Stimulated activated effector memory CD8-positive, alpha-beta T cell treated with anti-CD3 and anti-CD28 coated beads, Interleukin-12 subunit alpha, Interleukin-12 subunit beta, amount 100 ng/mL, for 72 hours (primary cell): ENCODE data around the gene SLC4A9.
"Not testable (repeated sequence)": the region's sequence is repeated elsewhere in the genome, so short reads cannot be mapped to it uniquely, and the experiment has no call there.

ENCODE experiments used
- ATAC-seq: fragments of 150-1000 bp; cut with Tn5 transposase; 2 replicates; pipeline ENCODE4 v1.10.0; 2021
- DNase-seq, 2 donors: peaks; one replicate each; pipeline ENCODE4 v3.0.0; 2021 to 2022; ENCODE audit warnings: low spot score in 2 of 2
- H3K27ac Mint-ChIP-seq: one replicate; pipeline ENCODE4 v1.8.0; 2022; ENCODE audit warnings: mild to moderate bottlenecking, mixed read lengths
- H3K36me3 Mint-ChIP-seq: one replicate; pipeline ENCODE4 v1.8.0; 2022; ENCODE audit warnings: mild to moderate bottlenecking, mixed read lengths
- H3K4me1 Mint-ChIP-seq: one replicate; pipeline ENCODE4 v1.8.0; 2022; ENCODE audit warnings: mixed read lengths
- H3K4me3 Mint-ChIP-seq: one replicate; pipeline ENCODE4 v1.8.0; 2022; ENCODE audit warnings: mild to moderate bottlenecking, mixed read lengths
- H3K9me3 Mint-ChIP-seq: one replicate; pipeline ENCODE4 v1.8.0; 2022; ENCODE audit warnings: mixed read lengths

The SLC4A9 gene

DNA sequence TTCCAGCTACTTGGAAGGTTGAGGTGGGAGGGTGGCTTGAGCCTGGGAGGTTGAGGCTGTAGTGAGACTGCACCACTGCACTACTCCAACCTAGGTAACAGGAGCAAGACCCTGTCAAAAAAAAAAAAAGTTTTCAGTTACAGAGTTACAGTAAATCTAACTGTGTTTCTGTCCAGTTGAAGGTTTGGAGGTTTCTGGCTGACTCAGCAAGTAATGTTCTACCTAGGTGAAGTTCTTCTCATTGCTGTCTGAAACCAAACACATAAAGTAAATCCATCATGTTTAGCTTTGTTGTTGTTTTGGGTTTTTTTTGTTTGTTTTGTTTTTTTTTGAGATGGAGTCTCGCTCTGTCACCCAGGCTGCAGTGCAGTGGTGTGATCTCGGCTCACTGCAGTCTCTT, 33.7 kb downstream of the SLC4A9 start:
- no peak for ATAC-seq

DNA sequence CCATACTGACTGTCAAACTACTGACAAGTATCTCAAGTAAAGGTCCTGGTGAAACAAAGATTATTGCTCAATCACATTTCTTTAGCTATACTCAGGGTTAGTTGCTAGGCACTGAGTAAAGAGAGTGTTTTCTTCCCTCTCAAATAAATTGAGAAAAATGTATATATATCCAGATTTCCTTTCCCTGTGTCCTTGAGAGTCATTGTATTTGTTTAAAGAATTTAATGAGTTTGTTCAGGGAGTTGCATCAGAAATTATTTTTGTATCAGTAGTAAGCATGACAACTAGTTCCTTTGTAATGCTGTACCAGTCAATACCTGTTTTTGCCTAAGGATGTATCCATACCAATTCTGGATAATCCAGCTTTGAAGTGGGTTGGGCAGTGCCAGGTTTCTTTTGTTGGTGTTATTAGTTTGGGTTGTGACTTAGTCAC, 38.4 kb downstream of the SLC4A9 start:
- peaks cover 16% of the 10 kb centered on the region for H3K4me1 Mint-ChIP-seq
- no peak overlapping the region for H3K4me3 Mint-ChIP-seq
- no peaks in the 10 kb centered on the region for H3K9me3 Mint-ChIP-seq
- ATAC-seq (no peak), DNase-seq (no peak)
- peaks cover 11% of the 10 kb centered on the region for H3K36me3 Mint-ChIP-seq
- H3K27ac Mint-ChIP-seq, result no peak overlapping the region

More for the DNA sequence above, 33.7 kb downstream of the SLC4A9 start:
- DNase-seq, result no peak
- no peak overlapping the region for H3K27ac Mint-ChIP-seq
- H3K36me3 Mint-ChIP-seq, result no peaks in the 10 kb centered on the region
- H3K9me3 Mint-ChIP-seq, result no peaks in the 10 kb centered on the region
- no peaks in the 10 kb centered on the region for H3K4me1 Mint-ChIP-seq
- H3K4me3 Mint-ChIP-seq, result no peak overlapping the region

DNA sequence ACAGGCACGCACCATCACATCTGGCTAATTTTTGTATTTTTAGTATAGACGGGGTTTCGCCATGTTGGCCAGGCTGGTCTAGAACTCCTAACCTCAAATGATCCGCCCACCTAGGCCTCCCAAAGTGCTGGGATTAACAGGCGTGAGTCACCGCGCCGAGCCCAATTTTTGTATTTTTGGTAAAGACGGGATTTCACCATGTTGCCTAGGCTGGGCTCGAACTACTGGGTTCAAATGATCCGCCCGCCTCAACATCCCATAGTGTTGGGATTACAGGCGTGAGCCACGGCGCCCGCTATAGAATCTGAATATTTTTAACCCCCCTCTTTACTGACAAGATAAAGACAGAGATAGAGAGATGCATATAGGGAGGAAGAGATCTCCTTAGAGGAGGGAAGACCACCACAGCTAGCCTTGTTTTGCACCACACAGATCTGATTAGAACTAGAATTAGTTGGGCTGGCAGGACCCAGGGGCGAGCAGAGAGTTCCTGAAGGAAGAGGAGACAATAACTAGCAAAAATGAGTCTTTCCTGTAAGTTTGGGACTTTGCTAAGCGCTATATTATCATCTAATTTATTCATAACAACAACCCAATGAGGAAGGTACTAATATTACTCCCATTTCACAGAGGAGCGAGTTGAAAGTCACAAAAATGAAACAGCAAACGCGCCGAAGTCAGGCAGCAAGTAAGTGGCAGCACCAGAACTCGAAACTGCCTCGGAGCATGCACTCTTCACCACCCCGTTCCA, 40.2 kb downstream of the SLC4A9 start:
- peak in 1 of 2 donors; percentile 49 for DNase-seq
- Mint-ChIP-seq H3K36me3 (peaks cover 29% of the 10 kb centered on the region), H3K4me1 (peaks cover 31% of the 10 kb centered on the region), H3K4me3 (no peak overlapping the region), H3K27ac (no peak overlapping the region), H3K9me3 (no peaks in the 10 kb centered on the region)
- ATAC-seq, result peak; percentile 0

DNA sequence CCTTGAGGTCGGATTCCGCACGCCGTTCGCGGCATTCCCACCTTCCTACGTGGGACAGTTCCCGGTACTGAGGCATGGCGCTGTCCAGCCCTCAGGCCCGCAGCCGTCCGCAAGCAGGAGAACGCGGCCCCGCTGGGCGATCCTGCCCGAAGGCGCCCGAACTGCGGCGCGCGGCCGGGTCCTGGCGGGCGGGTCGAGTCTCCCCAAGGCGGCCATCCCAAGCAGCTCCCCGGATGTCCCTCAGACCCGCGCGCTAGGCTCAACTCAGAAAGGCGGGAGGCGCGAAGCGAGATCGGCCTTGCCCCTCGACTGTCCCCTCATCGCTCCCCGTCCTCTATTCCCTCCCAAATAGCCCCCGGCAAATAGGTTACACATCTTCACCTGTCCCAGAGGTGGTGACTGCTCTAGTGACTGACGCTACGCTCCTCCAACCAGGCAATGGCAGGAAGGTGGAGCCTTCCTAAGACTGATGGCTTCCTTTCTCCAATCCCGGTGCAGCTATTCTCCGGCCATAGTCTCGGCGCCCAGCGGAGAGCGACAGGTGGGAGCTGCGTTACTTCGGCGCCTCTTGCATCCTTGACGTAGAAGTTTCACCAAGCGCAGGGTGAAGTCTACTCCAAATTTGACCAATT, 40.9 kb downstream of the SLC4A9 start:
- Mint-ChIP-seq H3K4me3 (no peak overlapping the region), H3K4me1 (peaks cover 34% of the 10 kb centered on the region), H3K27ac (no peak overlapping the region)

DNA sequence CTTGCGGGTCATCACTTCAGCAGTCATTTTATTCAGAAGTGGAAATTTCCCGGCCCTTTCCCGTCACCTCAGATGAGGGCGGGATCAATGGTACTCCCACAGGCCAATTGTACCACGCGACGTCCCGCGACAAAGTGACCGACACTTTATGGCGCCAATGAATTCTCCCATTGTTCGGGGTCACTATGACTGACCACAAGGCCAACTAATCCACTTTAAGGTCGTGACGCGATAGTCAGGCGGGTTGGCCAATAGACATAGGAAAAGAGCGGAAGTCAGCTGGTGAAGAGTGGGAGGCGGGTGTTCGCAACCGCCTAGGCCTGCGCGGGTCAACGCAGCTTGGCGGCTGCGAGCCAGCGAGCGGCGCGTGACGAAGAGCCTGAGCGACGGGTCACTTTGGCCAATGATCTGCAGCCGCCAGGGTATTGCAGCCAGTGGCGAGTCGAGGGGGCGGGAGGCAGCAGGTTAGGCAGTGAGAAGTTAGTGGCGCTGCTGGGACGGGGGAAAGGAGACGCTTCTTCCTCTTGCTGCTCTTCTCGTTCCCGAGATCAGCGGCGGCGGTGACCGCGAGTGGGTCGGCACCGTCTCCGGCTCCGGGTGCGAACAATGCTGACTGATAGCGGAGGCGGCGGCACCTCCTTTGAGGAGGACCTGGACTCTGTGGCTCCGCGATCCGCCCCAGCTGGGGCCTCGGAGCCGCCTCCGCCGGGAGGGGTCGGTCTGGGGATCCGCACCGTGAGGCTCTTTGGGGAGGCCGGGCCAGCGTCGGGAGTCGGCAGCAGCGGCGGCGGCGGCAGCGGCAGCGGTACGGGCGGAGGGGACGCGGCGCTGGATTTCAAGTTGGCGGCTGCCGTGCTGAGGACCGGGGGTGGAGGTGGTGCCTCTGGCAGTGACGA, 41.6 kb downstream of the SLC4A9 start, which contains the start of gene ANKHD1:
Gene ANKHD1, plus strand, starts transcription at position 472 of the 896 bp plus-strand sequence. Its CDS starts 135 bp downstream, at position 607.
- DNase-seq, result peak in 1 of 2 donors; percentile 86
- no peak within 1 kb of the TSS for H3K4me3 Mint-ChIP-seq
- no peak within 1 kb of the TSS for H3K27ac Mint-ChIP-seq
- H3K9me3 Mint-ChIP-seq, result no peaks in the 10 kb centered on the region
- peak; percentile 90 for ATAC-seq
- H3K36me3 Mint-ChIP-seq, result peaks cover 44% of the 10 kb centered on the region
- peaks cover 34% of the 10 kb centered on the region for H3K4me1 Mint-ChIP-seq

More for the DNA sequence above, 40.9 kb downstream of the SLC4A9 start:
- H3K9me3 Mint-ChIP-seq, result no peaks in the 10 kb centered on the region
- ATAC-seq, result peak; percentile 81
- DNase-seq, result peak; percentile 75 to 95
- H3K36me3 Mint-ChIP-seq, result peaks cover 36% of the 10 kb centered on the region

DNA sequence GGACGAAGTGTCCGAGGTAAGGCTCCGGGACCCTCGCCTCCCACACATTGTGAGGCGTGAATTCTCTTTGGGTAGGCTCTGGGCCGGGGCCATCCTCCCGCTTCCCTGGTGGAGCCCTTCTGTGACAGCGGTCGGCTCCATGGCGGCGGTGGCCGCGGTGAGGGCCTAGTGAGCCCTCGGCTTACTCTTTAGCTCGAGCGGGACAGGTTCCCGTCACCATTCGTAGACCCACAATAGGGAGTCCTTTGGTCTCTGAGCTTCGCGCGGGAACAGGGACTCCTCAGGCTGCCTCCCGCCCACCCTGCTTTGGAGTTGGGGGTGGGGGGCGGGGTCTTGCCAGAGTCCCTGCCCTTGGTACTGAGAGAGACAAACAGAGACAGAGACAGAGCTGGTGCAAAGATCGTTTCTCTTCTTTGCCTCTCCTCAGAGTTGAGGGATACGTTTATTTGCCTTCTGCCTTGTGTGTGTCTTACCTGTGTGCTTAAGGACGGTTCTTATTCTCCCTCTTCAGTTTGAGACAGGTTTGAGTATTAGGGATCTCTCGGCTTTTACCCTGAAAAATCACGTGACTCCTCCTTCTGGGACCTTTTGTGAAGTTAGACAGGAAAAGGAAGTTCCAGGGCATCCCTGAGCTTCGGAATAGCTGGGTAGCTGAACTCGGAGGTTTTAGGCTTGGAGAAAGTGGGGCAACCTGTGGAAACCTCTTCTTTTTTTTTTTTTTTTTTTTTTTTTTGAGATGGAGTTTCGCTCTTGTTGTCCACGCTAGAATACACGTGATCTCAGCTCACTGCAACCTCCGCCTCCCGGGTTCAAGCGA, 42.5 kb downstream of the SLC4A9 start:
- Mint-ChIP-seq H3K9me3 (no peaks in the 10 kb centered on the region), H3K4me1 (peaks cover 34% of the 10 kb centered on the region), H3K4me3 (no peak overlapping the region), H3K36me3 (peaks cover 52% of the 10 kb centered on the region), H3K27ac (no peak overlapping the region)
- DNase-seq, result peak; percentile 38 to 84
- ATAC-seq, result peak; percentile 2

DNA sequence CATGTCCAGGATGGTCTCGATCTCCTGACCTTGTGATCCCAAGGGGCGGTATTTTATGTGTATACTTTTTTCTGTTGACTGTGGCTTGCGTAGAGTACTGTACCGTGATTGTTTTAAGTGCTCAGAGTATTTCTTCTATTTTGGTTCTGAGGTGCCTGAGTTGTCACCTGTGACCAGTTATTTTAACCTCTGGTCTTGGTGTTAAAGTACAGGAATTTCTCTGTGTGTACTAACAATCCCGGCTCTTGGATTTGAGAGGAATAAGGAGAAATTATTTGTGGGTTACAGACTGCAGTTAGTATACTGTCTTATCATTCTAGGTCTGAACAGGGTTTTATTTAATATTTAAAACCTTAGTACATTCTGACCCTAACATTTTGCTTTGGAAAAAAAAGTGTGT, 43.6 kb downstream of the SLC4A9 start:
- Mint-ChIP-seq H3K27ac (no peak overlapping the region), H3K36me3 (peaks cover 60% of the 10 kb centered on the region), H3K4me1 (peaks cover 35% of the 10 kb centered on the region), H3K4me3 (no peak overlapping the region), H3K9me3 (no peaks in the 10 kb centered on the region)
- ATAC-seq (no peak), DNase-seq (no peak)

DNA sequence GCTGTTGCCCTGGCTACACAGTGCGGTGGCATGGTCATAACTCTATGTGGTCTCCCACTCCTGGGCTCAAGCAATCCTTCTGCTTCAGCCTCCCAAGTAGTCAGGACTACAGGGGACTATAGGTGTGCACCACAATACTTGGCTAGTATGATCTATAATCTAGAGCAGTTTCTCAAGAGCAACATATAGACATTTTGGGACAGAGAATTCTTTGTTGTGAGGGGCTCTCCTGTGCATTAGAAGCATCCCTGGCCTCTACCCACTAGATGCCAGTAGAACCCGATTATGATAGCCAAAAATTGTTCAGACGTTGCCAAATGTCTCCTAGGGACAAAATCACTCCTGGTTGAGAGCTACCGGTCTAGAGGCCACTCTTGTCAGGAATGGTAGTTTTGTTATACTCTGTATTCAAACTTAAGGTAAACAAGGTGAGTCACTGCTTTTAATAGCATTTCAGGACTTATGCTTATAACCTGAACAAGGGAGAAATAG, 48.8 kb downstream of the SLC4A9 start:
- Mint-ChIP-seq H3K4me3 (no peak overlapping the region), H3K4me1 (peaks cover 28% of the 10 kb centered on the region), H3K36me3 (peaks cover 78% of the 10 kb centered on the region), H3K27ac (peak overlapping the region; percentile 50), H3K9me3 (no peaks in the 10 kb centered on the region)
- ATAC-seq, result no peak
- peak in 1 of 2 donors; percentile 41 for DNase-seq

DNA sequence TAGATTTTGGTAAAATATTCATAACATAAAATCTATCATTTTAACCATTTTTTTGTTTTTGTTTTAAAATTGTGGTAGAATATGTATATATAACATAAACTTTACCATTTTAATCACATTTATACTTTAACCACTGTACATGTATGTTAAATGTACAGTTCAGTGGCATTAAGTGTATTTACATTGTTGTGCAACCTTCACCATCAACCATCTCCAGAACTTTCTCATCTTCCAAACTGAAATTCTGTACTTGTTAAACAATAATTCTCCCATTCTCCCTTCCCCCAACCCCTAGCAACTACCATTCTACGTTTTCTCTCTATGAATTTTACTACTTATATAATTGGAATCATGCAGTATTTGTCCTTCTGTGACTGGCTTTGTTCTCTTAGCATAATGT, 53.2 kb downstream of the SLC4A9 start:
- no peak for ATAC-seq
- Mint-ChIP-seq H3K4me3 (no peak overlapping the region), H3K27ac (no peak overlapping the region), H3K36me3 (peaks cover 53% of the 10 kb centered on the region), H3K9me3 (no peaks in the 10 kb centered on the region), H3K4me1 (peaks cover 17% of the 10 kb centered on the region)
- no peak for DNase-seq

DNA sequence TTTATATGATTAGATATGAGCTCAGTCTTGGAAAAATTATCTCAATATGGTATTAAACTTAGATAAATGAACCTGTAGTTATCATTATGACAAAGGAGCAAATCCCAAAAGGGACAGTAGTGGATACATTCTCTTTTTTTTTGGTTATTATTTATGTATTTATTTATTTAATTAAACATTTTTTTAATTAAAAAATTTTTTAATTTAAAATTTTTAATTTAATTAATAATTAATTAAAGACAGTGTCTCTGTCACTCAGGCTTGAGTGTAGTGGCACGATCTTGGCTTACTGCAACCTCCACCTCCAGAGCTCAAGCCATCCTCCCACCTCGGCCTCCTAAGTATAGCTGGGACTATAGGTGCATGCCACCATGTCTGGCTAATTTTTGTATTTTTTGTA, 57.2 kb downstream of the SLC4A9 start:
- ATAC-seq, result no peak
- Mint-ChIP-seq H3K4me1 (peaks cover 42% of the 10 kb centered on the region), H3K4me3 (no peak overlapping the region), H3K9me3 (no peaks in the 10 kb centered on the region), H3K27ac (no peak overlapping the region), H3K36me3 (peaks cover 59% of the 10 kb centered on the region)
- DNase-seq, result no peak

DNA sequence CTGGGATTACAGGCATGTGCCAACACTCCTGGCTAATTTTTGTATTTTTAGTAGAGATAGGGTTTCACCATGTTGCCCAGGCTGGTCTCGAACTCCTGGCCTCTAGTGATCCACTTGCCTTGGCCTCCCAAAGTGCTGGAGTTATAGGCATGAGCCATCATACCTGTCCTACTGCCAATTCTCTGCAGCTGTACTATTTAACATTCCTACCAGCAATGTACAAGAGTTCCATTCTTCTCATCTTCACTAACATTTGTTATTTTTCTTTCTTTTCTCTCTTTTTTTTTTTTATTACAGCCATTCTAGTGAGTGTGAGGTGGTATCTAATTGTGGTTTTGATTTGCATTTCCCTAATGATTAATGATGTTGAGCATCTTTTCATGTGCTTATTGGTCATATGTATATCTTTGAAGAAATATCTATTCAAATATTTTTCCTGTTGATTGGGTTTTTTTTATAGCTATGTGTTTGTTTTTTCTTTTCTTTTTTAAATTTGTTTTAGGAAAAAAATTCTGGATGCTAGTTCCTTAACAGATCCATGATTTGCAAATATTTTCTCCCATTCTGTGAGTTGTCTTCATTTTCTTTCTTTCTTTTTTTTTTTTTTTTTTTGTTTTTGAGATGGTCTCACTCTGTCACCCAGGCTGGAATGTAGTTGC, 59.0 kb downstream of the SLC4A9 start:
- Mint-ChIP-seq H3K27ac (peak overlapping the region; percentile 67), H3K9me3 (no peaks in the 10 kb centered on the region), H3K4me1 (peaks cover 44% of the 10 kb centered on the region), H3K36me3 (peaks cover 52% of the 10 kb centered on the region), H3K4me3 (no peak overlapping the region)
- DNase-seq, result no peak
- no peak for ATAC-seq

DNA sequence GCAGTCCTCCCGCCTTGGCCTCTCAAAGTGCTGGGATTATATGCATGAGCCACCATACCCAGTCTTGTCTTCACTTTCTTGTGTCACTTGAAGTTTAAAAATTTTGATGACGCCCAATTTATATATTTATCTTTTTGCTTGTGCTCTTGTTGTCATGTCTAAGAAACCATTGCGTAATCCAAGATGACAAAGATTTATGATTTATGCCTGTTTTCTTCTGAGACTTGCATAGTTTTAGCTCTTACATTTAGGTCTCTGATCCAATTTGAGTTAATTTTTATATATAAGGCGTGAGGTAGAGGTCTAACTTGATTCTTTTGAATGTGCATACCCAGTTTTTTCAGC, 60.2 kb downstream of the SLC4A9 start:
- Mint-ChIP-seq H3K4me3 (no peak overlapping the region), H3K4me1 (peaks cover 46% of the 10 kb centered on the region), H3K27ac (no peak overlapping the region), H3K36me3 (peaks cover 41% of the 10 kb centered on the region), H3K9me3 (no peaks in the 10 kb centered on the region)
- ATAC-seq, result no peak
- no peak for DNase-seq

DNA sequence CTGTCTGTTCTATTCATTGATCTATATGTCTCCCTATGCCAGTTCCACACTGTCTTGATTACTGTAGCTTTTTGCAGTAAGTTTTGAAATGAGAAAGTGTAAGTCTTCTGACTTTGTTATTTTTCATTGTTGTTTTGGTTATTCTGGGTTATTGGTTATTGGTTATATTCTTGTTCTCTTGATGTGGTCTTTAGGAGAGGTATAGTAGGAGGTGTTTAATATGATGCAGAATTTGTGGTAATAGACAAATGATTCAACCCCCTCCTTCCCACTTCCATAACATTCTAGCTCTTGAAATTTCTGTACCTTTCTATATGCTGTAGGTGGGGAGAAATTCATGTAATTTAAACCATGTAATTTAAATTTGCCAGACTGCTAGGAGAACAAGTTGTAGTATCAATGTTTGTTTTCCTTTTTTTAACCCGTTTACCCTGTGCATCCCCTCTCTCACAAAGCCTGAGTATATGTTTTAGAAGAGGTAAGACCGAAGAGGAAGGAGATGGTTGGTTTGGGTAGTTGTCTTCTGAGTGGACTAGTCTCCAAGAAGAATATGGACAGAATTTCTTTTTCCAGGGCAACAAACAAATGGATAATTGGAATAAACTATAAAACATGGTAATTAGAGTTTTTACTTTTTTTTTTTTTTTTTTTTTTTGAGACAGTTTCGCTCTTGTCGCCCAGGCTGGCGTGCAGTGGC, 60.8 kb downstream of the SLC4A9 start:
- H3K4me1 Mint-ChIP-seq, result peaks cover 46% of the 10 kb centered on the region
- peak; percentile 85 for ATAC-seq
- H3K36me3 Mint-ChIP-seq, result peaks cover 38% of the 10 kb centered on the region
- H3K27ac Mint-ChIP-seq, result no peak overlapping the region
- no peak overlapping the region for H3K4me3 Mint-ChIP-seq
- no peak for DNase-seq
- no peaks in the 10 kb centered on the region for H3K9me3 Mint-ChIP-seq

DNA sequence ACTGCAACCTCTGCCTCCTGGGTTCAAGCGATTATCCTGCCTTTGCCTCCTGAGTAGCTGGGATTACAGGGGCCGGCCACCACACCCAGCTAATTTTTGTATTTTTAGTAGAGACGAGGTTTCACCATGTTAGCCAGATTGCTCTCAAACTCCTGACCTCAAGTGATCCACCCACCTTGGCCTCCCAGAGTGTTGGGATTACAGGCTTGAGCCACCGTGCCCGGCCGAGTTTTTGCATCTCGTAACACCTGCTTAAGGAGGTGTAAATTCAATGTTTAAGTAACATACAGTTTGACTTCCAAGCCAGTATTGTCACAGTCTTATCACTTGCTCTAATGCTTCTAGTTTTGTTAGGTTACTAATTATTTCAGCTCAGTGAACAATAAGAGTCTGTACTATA, 61.4 kb downstream of the SLC4A9 start:
- H3K36me3 Mint-ChIP-seq, result peaks cover 38% of the 10 kb centered on the region
- not testable (repeated sequence) for H3K27ac Mint-ChIP-seq, H3K4me3 Mint-ChIP-seq, ATAC-seq, H3K9me3 Mint-ChIP-seq, DNase-seq
- peaks cover 46% of the 10 kb centered on the region for H3K4me1 Mint-ChIP-seq
